HG02798 (cell line): ENCODE results near the gene SLC37A4.
A peak's percentile ranks its signal among the peaks of the same experiment; 100 is the strongest.
"Not testable (repeated sequence)": the region's sequence is repeated elsewhere in the genome, so short reads cannot be mapped to it uniquely, and the experiment has no call there.

Experiments
- ATAC-seq: cut with Tn5 transposase; IDR thresholded peaks from one replicate; pipeline ENCODE4 v1.9.1; 2021; ENCODE audit warnings: mild to moderate bottlenecking; ENCODE audit not compliant: unreplicated experiment, poor library complexity

SLC37A4 gene

DNA sequence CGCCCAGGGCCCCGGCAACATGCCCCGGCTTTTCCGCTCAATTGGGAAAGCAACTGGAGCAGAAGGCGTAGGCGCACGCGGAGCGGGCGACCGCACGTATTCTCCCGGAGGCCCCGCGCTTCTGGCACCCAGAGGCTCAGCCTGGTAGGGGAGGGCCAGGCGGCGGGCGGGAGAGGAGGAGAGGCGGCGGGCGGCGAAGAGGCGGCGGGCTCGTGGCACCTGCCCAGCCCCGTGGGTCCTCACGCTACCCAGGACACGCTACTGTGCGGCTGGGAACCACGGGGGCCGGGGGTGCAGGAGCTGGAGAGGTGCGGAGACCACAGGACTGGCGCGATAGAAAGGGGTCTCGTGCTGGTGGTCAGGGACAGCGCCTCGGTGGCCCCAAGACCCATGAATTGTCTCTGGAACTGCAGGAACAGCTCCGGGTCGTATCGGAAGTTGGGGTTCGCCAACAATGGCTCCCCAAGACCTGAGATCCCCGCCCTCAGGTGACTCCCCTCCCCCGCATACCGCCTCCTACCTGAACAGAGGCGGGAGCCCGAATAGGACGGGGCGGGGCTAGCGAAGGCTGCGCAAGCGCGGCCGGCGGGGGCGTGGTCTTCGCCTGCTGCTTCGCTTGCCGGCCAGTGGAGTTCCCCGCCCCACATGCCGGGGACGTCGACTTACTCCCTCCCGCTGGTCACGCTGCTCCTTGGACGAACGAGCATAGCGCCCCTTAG, at the start of gene SLC37A4:
SLC37A4 (minus strand) TSS at position 549 of the 719 bp plus-strand sequence.
- ATAC-seq, result peak; percentile 90

DNA sequence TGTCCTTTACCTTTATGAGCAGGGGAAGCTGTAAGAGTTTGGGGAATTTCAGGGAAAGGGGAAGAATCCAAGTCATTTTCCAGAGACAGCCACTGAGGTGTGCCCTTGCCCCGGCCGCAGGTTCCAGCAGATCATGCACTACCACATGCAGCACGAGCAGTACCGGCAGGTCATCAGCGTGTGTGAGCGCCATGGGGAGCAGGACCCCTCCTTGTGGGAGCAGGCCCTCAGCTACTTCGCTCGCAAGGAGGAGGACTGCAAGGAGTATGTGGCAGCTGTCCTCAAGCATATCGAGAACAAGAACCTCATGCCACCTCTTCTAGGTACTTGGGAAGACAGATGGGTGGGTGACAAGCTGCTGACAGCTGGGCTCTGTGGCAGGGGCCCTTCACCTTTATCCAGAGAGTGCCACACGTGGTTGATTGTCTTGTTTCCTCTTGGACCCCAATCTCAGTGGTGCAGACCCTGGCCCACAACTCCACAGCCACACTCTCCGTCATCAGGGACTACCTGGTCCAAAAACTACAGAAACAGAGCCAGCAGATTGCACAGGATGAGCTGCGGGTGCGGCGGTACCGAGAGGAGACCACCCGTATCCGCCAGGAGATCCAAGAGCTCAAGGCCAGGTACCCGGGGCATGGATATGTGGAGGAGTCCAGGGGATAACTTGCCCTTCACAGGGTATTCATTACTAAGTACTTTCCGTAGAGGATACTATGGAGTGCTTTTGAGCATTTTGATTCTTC, 48.2 kb upstream of the SLC37A4 start:
- ATAC-seq, result no peak

DNA sequence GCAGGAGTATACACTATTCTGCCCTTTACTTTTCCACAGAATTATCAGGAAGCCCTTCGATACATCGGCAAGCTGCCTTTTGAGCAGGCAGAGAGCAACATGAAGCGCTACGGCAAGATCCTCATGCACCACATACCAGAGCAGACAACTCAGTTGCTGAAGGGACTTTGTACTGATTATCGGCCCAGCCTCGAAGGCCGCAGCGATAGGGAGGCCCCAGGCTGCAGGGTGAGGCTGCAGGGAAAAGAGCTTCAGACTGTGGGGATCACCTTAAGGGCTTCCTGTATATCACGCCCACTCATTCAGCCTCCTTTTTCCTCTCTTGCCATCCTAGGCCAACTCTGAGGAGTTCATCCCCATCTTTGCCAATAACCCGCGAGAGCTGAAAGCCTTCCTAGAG, 47.2 kb upstream of the SLC37A4 start:
- no peak for ATAC-seq

DNA sequence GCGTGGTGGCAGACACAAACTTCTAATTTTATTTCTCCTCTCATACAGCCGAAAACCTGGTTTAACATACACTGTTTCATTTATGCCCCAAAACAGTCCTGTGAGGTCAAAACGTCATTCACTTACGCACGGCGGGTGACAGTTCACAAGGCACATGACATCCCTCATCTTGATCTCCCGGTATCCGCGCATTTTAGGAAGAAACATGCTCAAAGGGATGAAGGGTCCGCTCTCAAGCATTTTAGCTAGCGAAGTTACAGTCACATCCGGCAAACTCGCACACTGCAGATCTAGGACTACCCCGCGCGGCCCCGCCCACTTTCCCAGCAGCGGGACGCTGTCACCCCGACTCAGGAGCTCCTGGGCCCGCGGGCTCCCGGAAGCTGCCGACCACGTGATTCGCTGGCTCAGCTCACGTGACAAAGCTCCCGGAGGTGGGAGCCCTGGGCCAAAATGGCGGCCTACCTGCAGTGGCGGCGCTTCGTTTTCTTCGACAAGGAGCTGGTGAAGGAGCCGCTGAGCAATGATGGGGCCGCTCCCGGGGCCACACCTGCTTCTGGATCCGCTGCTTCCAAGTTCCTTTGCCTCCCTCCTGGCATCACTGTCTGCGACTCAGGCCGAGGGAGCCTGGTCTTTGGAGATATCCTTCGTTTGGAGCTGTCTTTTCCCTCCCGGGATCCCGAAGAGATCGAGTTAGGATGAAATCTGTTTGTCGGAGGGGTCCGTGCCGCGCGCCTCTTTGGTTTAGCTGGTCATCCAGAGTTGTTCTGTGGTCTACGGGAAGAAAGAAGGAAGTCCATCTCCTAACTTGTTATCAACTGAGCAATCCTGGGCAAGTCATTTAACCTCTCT, 36.9 kb upstream of the SLC37A4 start, which contains the start of gene VPS11:
VPS11 (plus strand) TSS at position 448 of the 852 bp plus-strand sequence; CDS start at position 454, 6 bp downstream.
- peak; percentile 97 for ATAC-seq

DNA sequence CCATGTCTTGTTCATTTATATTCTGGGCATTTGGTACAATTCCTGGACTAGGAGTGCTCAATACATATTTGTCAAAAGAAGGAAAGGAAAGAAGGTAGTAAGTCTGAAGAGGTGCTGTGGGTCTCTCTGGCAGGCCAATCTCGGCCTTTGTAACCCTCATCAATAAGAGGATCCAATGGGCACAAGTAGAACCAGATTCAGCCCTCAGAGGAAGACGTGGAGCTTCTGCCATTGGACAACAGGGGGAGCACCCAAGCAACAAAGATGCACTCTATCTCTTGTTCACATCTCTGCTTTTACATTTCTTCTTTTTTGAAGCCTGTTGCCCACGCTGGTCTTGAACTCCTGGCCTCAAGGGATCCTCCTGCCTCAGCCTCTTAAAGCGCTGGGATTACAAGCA, 34.7 kb upstream of the SLC37A4 start:
- ATAC-seq, result no peak

DNA sequence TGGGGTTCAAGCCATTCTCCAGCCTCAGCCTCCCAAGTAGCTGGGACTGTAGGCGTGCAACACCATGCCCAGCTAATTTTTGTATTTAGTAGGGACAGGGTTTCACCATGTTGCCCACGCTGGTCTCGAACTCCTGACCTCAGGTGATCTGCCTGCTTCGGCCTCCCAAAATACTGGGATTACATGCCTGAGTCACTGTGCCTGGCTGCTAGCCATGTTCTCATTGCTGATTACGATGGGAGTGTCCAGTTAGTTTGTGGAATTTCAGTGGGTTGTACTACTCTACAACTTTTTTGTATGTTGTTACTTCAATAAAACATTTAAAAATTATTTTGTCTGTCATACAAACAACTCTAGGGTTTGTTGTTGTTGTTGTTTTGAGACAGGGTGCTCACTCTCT, 32.1 kb upstream of the SLC37A4 start:
- no peak for ATAC-seq

DNA sequence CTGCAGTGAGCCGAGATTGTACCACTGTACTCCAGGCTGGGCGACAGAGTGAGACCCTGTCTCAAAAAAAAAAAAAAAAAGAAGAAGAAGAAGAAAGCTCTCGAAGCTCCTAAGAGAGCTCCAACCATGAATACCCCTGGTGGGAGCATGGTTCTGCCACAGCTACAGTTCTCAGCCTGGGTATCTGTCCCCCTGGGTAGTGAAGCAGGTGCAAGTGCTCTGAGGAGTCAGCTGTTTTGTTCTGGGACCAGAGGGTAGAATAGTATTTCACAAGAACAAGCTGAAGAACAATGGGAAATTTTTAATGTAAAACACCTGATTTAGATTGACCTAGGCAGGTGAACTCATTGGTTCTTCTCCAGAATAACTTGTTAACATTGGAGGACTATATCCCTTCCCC, 30.6 kb upstream of the SLC37A4 start:
- no peak for ATAC-seq

DNA sequence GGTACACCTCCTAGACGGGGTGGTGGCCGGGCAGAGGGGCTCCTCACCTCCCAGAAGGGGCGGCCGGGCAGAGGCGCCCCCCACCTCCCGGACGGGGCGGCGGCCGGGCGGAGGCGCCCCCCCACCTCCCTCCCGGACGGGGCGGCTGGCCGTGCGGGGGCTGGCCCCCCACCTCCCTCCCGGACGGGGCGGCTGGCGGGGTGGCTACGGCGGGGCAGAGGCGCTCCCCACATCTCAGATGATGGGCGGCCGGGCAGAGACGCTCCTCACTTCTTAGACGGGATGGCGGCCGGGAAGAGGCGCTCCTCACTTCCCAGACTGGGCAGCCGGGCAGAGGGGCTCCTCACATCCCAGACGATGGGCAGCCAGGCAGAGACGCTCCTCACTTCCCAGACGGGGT, 28.5 kb upstream of the SLC37A4 start:
- ATAC-seq, result not testable (repeated sequence)

DNA sequence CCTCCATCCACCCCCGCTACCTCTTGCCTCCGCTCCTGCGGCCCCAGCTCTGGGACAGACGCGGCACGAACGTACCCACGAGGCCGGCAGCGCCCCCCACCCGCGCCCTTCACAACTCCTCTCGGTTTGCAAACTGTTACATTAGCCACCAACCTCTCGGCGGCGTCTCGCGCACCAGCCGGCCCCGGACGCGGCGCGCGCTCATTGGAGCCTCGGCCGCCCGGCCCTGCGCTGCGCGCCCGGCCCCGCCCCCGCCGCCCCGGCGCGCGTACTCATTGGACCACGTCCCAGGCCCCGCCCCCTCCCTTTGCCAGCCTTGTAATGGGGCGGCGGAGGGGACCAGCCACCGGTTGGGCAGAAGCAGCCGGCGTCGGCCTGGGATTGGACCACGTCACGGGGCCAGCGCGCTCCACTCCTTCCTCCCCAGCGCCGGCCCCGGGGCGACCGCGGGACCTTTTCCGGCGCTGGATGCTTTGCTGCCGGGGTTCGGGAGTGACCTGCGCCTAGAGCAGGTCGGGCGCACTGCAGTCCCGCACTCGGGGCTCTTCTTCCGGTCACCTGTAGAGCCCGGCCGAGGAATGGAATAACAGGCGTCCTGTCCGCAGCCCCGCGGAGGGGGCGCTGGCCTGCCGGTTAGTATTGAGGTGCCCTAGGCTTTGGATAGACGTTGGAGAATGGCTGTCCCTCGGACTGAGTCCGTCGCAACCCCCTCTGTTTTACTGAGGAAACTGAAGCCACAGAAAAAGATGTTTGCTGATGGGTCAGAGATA, 26.5 kb upstream of the SLC37A4 start, which contains the start of gene HYOU1:
HYOU1 (minus strand) TSS at position 206 of the 770 bp plus-strand sequence. CDS start 1,045 bp downstream, outside the sequence.
- ATAC-seq, result peak; percentile 94

DNA sequence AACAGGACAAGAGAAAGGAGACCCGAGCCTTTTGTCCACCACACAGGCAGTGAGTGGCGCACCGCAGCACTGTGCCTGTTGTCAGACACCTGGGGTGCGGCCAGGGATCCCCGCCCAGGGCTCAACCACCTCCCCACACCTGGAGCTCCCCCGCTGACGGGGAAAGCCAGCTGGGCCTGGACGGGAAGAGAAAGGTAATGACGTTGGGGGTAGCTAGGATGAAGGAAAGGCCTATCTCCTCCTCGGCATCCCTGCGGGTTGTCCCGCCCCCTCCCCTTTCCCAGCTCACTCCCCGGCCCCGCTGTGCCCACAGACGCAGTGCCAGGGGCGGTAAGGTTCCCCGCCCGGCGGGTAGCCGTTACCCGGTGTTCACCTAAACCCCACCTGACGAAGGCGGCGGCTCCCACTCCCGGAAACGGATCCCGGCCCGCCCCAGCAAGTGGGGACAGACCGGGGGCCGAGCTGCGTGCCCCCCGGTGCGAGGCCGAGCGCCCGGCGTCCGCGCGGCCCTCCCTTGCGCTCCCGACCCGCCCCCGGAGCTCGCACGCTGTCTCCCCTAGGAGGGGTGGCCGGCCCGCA, 25.8 kb upstream of the SLC37A4 start:
- peak; percentile 6 for ATAC-seq

DNA sequence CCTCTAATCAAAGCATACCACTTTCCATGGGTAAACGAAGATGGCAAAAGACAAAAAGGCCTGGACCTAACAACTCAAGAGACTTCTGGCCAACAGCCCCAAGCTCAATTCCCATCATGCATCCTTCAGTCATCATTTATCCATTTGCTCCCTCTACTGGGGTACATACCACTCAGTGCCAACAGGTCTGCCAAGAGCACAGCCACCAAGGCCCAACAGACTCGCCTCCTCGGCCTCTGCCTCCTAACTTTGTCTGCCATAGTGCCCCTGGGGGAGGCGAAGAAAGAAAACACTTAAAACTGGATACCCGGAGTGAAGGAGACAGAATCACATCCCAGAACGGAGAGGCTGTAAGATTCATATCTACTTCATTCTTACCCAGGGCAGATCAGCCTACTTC, 25.2 kb upstream of the SLC37A4 start:
- no peak for ATAC-seq

DNA sequence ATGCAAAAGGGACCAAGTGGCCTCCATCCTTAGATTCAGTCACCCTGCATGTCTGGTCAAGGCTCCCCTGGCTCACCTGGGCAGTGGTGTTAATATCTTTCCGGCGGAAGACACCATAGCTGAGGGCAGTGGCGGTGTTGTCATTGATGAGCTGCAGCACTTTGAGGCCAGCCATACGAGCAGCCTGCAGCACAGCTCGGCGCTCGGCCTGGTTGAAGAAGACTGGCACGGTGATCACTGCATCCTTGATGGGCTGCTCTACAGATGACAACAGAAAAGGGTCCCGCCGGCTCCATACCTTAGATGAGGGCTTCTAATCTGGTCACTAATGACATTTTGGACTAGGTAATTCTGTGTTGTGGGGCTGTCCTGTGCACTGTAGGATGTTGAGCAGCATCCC, 23.7 kb upstream of the SLC37A4 start:
- no peak for ATAC-seq

DNA sequence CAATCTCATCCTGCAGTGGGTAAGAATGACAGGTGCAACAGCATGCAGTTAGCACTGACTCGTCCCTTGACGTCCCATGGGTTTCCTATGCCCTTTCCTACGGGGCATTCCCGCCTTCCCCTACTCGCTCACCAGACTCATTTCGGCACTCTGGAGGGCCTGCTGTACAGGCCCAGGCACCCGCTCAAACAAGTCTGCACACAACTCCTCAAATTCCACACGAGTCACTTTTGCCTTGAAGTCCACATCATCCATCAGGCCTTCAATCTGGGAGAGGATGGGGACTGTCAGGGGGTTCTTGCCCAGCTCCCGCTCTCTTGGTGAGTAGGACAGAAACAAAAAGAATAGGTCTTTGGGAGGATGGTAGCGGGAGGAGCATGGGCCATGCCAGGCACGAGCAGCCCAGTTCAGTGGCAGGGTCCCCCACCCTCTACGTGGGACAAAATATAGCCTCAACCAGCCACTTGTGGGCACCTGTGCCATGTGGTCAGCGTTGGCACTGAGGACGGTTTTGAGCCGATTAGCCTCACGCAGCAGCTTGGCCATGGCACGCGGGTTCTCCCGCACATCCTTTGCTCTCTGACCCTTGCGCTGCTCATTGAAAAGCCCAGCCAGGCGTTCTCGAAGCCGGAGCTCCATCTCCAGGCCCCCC, 21.6 kb upstream of the SLC37A4 start:
- ATAC-seq, result no peak

DNA sequence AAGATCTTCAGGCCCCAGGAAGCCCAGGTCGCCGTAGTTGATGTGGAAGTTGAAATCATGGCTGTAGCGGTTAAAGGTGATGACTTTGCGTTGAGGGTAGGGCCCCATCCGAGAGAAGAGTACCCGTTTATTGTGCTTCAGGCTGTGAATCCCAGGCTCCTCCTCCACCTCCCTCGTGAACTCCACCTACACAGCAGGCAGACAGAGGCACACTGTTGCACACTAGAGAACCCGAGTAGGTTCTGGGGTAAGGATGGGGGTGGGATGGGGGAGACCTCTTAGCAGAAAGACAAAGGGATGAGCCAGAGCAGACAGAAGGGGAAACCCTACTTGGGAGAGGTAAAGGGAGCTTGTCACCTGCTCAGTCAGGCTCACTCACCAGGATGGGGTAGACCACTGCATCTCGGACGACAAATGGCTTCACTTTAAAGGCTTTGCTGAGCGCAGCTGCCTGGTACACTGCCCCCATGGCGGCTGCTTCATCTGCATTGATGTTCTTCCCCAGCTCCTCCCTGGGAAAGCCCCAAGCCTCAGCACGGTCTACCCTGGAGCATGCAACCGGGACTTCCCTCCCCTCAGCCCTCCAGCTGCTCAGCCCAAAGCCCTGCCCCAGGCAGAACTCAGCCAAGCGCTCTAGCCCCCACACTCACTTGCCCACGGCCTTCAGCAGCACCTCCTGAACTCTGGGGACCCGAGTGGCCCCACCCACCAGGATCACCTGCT, 20.9 kb upstream of the SLC37A4 start:
- peak; percentile 60 for ATAC-seq

DNA sequence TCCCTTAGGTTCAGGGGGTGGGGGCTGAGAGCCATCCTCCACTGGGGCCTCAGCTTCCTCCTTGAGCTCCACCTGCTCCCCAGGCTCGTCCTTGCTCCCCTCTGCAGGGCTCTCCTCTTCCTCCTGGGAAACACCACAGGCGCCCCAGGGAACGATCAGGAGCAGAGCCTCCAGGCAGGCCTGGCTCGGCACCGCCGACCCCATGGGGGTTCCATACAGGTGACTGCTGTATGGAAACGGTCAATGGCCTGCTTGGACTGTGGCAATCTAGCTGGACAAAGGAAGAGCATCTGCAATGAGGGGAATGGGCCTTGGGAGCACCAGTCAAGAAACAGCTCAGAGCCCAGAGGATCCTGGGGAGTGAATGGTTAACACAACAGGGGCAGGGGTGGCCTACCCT, 18.4 kb upstream of the SLC37A4 start:
- no peak for ATAC-seq

DNA sequence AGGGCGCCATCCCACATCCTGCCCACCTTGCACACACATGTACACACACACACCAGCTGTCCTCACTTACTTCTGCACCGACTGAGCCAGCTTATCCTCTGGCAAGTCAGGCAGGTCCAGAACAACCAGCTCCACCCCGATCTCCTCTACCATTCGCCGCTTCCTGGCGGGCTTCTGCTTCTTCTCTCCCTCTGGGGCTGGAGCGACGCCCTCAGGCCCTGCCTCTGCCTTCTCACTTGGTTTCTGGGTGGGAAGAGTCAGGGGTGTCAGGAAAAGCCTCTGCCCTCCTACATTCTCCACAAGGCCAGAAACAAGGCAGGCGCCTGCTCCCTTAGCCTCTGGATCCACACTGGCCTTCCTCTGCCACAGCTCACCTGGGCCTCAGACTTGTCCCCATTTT, 18.0 kb upstream of the SLC37A4 start:
- ATAC-seq, result no peak

DNA sequence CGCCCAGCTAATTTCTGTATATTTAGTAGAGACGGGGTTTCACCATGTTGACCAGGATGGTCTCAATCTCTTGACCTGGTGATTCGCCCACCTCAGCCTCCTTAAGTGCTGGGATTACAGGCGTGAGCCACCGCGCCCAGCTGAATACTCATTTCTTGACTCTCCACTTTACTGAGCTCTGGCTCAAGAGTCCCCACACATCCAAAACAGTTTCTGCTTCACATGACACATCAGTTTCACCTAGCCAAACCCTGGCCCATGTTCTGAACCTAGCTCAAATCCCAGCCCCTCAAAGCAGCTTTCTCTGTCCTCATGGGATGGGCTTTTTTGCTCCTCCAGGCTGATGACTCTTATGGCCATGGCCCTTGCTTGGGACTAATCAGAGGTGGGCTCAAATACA, 16.5 kb upstream of the SLC37A4 start:
- no peak for ATAC-seq

DNA sequence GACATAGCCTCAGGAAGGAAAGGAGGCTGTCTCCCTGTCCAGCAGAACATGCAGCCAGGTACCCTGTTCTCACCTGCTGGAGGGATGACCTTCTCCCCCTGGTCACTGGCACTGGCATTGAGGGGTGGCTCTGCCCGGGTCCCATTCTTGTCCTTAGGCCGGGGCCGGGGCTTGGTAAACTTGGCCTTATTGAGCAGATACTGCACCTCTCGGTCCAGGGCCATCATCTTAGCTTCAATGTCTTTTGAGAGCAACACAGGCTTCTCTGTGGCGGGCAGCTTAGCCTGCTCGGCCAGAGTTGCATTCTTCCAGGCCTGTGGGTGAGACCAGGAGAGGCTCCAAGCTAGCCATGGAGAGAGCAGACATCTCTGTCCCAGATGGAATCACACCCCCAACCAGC, 15.8 kb upstream of the SLC37A4 start:
- no peak for ATAC-seq
